Activated CD8-positive, alpha-beta memory T cell treated with anti-CD3 and anti-CD28 coated beads for 48 hours (primary cell): ENCODE data around the gene ACOX3.
"Not testable (repeated sequence)": the region's sequence is repeated elsewhere in the genome, so short reads cannot be mapped to it uniquely, and the experiment has no call there.

ENCODE experiments used
- DNase-seq, 3 experiments: peaks; one replicate each; pipeline ENCODE4 v3.0.0-alpha.2; 2020; ENCODE audit warnings: low read depth in 2 of 3, low spot score in 2 of 3

Gene ACOX3

DNA sequence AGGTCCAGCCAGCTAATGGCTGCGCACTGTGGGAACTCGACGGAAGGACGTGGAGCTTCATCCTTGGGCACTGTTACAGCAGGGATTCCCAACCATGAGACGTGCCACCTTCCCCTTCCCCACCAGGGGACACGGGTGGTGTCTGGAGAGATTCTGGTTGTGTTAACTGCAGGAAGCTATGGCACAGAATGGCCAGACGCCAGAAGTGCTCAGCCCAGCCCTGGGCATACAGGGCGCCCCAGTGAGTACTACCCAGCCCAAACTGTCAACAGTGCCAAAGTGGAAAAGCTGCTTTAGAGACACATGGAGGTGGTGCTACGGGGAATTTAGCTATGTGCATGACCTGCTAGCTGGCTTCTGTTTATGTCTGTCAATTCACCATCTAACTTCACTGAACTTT lies 32.8 kb downstream of the ACOX3 start:
- no peak for DNase-seq

DNA sequence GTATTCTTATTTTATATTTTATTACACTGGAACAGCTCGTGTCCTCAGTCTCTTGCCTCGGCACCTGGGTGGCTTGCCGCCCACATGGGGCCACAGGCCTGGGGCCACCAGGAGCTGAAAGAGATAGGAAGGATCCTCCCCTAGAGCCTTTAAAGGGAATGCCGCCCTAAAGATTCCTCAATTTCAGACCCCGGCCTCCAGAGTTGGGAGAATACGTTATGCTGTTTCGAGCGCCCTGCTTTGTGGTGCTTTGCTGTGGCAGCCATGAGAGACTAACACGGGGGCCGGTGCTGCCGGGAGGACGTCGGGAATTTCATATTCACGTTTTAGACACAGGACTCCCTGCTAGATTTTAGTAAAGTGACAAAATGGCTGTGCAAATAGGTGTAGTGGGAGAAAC lies 33.2 kb downstream of the ACOX3 start:
- no peak for DNase-seq

DNA sequence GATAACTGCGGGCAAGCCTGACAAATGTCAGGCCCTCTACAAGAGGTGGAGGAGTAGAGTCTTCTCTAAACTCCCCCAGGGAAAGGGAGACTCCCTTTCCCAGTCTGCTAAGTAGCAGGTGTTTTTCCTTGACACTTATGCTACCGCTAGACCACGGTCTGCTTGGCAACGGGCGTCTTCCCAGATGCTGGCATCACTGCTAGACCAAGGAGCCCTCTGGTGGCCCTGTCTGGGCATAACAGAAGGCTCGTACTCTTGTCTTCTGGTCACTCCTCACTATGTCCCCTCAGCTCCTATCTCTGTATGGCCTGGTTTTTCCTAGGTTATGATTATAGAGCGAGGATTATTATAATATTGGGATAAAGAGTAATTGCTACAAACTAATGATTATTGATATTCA lies 33.6 kb downstream of the ACOX3 start:
- not testable (repeated sequence) for DNase-seq

GRCh38 chr4:8405516-8405875 lies 35.0 kb downstream of the ACOX3 start:
- DNase-seq = no peak

DNA sequence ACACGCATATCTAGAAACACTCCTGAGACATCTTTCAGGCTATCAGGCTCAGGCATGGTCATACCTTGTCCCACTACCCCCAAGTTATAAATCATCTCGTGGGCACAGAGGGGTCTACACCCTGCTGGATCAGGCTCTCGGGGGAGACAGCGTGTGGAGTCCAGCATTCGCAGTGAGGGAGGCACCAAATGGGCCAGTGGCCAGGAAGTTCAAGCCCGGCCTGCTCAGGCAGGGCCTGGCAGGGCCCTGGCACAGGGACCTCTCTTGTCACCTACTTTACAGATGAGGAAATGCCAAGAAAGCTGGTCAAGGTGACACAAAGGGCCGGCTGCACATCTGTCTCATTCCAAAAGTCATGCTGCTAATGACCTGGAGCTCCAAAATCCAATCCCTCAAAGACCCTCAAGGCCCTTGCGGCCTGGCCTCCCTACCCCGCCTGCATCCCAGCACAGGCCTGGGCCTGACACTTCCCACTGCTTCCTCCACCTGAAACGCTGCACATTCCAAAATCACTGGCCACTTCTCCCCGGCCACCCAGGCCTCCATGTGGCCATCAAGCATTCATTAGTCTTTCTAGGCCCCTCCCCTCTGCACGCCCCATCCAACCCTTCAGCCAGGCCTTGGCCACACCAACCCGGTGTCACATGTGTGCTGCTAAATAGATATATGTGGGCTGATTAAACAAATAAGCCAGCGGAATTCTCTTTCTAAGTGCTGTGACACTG lies 35.6 kb downstream of the ACOX3 start:
- DNase-seq = no peak

- DNase-seq = no peak
Measured at GRCh38 chr4:8403976-8404375, 36.5 kb downstream of the ACOX3 start.

DNA sequence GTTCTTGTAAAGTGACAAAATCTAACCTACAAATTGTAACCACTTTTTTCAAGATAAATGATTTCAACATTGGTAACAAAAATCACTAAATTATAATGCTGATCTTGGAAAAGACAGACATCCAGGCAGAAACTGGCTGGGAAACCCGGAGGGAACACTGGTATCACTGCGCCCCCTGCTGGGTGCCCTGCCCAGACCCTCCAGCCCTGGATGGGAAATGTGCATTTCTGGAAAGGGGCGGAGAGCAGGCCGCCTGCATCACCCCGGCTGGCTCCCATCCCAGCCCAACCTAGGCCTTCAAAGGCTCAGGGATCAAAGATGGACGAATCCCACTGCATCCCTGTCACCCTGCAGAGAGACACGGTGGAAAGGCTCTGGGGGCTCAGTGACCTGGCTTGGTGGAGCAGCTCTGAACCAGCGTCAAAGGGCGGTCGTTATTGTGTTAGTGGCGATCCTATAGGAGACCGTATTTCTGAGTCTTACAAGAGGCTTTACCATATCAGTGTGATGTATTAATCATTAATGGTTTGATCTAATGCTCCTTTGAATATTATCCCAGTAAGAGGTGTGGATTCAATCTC lies 37.3 kb downstream of the ACOX3 start:
- peak in 1 of 3 experiments; percentile 20 for DNase-seq

DNA sequence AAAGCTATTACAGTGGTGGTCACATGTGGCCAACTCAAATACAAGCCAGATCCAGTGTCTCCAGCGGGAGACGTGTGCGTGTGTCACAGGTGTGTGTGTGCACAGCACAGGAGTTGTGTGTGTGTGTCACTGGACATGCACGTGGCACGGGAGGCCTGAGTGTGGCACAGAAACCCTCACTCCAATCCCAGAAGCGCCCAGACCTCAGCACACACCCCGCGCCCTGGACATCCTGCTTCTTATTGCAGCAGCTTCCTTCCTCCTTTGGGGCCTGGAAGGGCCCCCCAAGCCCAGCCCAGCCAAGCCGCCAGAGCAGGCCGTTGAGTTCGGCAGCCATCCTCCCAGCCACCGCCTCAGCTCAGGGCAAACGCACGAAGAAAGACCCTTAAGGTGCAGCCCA lies 37.9 kb downstream of the ACOX3 start:
- DNase-seq = no peak

- DNase-seq = no peak
Measured at GRCh38 chr4:8402181-8402597, 38.3 kb downstream of the ACOX3 start.

DNA sequence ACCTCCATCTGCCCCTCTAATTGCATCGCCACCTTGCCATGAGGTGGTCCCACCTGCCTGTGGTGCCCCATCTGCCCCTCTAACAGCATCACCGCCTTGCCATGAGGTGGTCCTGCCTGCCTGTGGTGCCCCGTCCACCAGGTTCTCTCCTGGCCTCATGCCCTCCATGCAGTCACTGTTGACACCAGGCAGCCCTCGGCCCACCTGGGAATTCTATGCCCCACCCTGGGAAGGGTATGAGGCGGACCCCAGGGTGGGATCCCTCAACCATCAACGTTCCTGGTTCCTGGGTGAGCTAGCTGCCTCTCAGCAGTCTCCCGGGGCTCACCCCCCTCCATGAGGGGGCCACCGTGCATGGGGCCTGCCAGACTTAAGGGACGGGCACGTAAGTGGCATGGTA lies 38.9 kb downstream of the ACOX3 start:
- no peak for DNase-seq

- DNase-seq = no peak
Measured at GRCh38 chr4:8400632-8401325, 39.7 kb downstream of the ACOX3 start.

DNA sequence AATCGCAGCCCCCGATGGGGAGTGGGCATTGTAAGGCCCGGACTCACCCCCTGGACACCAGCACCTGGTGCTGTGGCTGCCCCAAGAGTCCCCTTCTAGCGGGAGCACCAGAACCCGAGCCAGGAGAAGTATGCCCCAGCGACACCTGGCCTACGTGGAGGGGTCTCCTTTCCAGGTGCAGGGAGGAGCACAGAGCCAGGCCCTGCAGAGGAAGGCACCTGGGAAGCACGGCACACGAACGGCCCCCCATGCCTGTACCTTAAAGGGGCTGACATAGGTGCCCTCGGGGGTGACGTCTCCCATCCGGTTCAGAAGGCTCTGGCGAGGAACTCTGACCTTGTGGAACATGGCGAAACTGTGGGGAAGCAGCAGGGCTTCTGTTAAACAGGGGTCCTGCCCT lies 41.2 kb downstream of the ACOX3 start:
- no peak for DNase-seq

GRCh38 chr4:8398347-8398746 lies 42.2 kb downstream of the ACOX3 start:
- no peak for DNase-seq

GRCh38 chr4:8396762-8397406 lies 43.6 kb downstream of the ACOX3 start:
- no peak for DNase-seq

GRCh38 chr4:8395504-8396296 lies 44.8 kb downstream of the ACOX3 start:
- no peak for DNase-seq

DNA sequence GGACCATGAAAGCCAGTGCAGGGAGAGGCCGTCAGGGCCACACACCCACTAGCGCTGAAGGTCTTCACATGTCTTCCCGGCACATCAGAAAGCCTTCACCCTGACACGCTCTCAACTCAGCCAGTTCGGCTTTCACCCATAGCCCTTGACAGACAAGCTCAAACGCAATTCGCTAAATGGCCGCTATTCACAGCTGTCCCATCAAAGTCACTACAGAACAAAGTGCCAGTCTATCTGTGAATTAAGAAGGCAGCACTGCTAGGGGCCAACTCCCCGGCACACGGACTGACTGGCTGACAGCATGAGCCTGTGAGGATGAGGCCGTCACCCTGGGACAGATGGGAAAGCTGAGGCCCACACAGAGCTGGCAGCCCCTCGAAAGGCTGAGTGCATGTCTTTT lies 45.7 kb downstream of the ACOX3 start:
- DNase-seq = no peak

DNA sequence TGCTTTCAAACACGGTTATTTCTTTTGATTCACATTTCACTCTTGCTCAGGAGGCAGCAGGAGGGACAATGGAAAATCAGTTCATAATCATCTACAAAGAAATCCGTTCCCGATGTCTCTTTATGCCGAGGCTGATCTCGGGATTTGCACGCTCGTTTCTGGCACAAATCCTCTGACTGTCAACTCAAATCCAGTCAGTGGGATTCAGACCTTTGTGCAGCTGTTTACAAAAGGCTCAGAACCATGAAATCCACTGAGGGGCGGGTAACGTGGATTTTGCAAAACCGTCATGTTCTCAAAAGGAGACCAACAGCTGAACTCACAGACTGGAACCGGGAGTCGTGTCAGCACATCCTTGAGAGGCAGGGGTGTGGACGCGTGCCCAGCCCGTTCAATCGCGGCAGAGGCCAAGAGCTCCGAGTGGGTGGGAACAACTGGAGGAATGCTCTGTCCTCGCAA lies 46.4 kb downstream of the ACOX3 start:
- no peak for DNase-seq

DNA sequence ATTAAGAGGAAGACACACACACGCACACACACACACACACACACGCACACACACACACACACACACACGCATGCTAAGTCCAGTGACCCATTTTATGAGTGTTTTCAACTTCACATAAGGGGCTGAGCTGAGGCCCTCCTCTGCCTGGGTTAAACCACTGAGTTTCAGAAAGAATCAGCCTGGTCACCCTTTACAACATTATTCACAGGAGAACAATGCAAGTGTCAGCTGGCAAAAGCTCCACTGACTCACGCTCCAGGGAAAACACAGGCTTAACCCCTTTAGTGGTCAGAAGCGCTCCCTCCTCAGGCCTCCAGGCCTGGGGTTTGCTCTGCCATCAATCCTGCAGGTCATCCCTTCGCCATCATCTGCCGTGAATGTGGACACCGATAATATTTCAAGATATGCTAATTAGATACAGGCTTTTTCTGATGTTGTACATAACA lies 46.9 kb downstream of the ACOX3 start:
- no peak for DNase-seq

DNA sequence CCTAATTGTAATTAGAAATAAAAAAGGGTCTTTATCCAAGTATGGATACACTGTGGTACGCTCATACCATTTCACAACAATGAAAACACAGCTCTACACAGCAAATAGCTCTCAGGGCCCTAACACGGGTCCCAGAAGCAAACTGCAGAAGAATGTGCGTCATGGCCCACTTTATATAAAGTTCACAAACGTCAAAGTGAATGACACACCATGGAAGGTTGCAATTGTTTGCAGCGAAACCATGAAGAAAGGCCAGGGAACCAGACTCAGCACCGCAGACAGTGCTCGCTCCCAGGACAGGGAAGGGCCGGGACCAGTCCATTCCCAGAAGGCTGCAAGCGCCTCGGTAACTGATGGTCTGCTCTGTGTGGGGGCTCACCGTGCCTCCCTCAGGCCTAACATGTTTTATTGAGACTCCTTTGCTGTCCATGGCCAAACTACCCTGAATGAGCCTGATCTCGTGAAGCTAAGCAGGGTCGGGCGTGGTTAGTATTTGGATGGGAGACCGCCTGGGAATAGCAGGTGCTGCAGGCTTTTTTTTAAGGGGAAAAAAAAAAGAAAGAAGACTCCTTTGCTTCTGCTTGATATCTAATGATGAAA lies 47.8 kb downstream of the ACOX3 start:
- no peak for DNase-seq

DNA sequence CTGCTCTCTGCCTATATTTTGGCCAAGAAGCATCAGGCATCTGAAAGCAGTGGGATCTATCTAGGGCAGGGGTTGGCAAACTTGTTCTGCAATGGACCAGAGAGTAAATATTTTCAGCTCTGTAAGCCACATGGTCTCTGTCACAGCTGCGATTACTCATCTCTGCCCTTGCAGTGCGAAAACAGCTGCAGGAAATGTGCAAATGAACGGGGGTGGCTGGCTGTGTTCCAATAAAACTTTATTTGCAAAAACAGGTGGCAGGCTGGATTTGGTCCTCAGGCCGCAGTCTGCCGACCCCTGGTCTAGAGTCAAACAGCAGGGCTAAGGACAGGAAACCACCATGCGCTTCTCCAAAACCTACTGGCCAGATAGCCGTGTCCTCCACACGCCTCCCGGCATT lies 48.6 kb downstream of the ACOX3 start:
- DNase-seq = no peak

DNA sequence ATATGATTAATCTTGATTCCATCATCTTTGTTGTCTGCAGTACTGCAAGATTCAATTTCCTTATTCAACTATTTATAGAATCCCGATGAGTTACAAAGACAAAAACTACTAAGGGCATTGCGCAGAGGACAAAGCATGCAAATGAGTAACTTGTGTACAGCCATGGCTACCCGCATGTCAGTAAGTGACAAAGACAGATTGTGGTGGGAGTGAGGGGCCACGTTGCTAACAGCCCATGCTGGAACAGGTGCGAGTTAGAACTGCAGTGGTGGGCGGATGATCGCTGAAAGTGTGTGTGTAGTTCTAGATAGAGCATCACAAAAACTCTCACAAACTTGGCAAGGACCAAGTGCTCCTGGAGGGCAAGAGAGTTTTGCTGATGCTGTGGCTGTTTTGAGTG lies 49.5 kb downstream of the ACOX3 start:
- DNase-seq = no peak
